Sigmoid colon (tissue), 7 donors: ENCODE measurements around the gene DKC1. TPM values are rescaled to one million over a fixed set of nuclear protein-coding genes. Genes with fewer than 3 reads are reported as not detected.

Source experiments
- DNase-seq: peaks from one replicate; pipeline ENCODE4 v3.0.0-alpha.2; 2019
- H3K27ac ChIP-seq, 4 donors: fragments of 200-600 bp; sonication (generic); one replicate each; pipeline ENCODE4 v1.5.1; 2016 to 2019; ENCODE audit warnings: mild to moderate bottlenecking in 1 of 4
- H3K27me3 ChIP-seq, 3 donors: fragments of 200-600 bp; sonication (generic); one replicate each; pipeline ENCODE4 v1.5.1; 2019; ENCODE audit warnings: mild to moderate bottlenecking in 1 of 3
- H3K36me3 ChIP-seq, 4 donors: fragments of 200-600 bp; sonication (generic); one replicate each; pipeline ENCODE4 v1.5.1; 2016 to 2019
- H3K4me1 ChIP-seq, 4 donors: fragments of 200-600 bp; sonication (generic); one replicate each; pipeline ENCODE4 v1.5.1; 2017 to 2019
- H3K4me3 ChIP-seq, 4 donors: fragments of 200-600 bp; sonication (generic); one replicate each; pipeline ENCODE4 v1.5.1; 2017 to 2019; ENCODE audit warnings: mild to moderate bottlenecking in 2 of 4, moderate library complexity in 1 of 4
- H3K9me3 ChIP-seq, 4 donors: fragments of 200-600 bp in 3 of 4; sonication (generic) in 3 of 4; one replicate each; pipeline versions ENCODE4 v1.5.1 to v1.6.1; 2013 to 2019
- EP300 ChIP-seq, 4 donors: sonication (generic); formaldehyde crosslinking; IDR thresholded peaks; one replicate each; pipeline ENCODE4 v1.6.1; 2017; ENCODE audit warnings: antibody characterized with exemption in 4 of 4
- POLR2A ChIP-seq, 2 donors: fragments of 450-650 bp; IDR thresholded peaks; one replicate each; pipeline ENCODE4 v1.6.1; 2016; ENCODE audit warnings: antibody characterized with exemption in 2 of 2, mild to moderate bottlenecking in 2 of 2, moderate library complexity in 2 of 2
- POLR2AphosphoS5 ChIP-seq, 4 donors: sonication (generic); formaldehyde crosslinking; IDR thresholded peaks; one replicate each; pipeline ENCODE4 v1.6.1; 2017; ENCODE audit warnings: antibody characterized with exemption in 4 of 4
- WGBS, 2 donors: extraction: QIAGEN DNeasy Blood & Tissue Kit; methylation state at CpG; one replicate each; pipeline ENCODE4 v1.1.7; 2013; 5-methylcytosine and 5-hydroxymethylcytosine counted together
- intact Hi-C: fragments of 100-400 bp; cut with DNase I; formaldehyde crosslinking; loops from one replicate; pipeline ENCODE4 v1.15.1; 2023
- polyA plus RNA-seq, 3 donors: library from polyadenylated mRNA; stranded (reverse); fragments of 200-250 nt; gene quantifications; one replicate each; pipeline ENCODE4 v1.2.3, GENCODE V29; 2013
- total RNA-seq, 4 donors: library from RNA; depleted of rRNA; stranded (reverse); fragments of >200 nt; gene quantifications; one replicate each; pipeline ENCODE4 v1.1.0, GENCODE V29; 2016
- TF ChIP-seq, protein P1 (sequence below), 4 experiments: fragments of 450-650 bp in 3 of 4; fragments of 200-600 bp in 1 of 4; IDR thresholded peaks; one replicate each; pipeline ENCODE4 v1.5.1; 2016 to 2019; ENCODE audit warnings: antibody characterized with exemption in 4 of 4, mild to moderate bottlenecking in 3 of 4, moderate library complexity in 2 of 4
- donor health status: healthy with polysubstance abuse.
- donor health status: Bipolar disorder and iron deficiency.
- donor health status: healthy.

Gene DKC1
- total and polyA plus RNA-seq, 7 donors: 18.2 to 47.5 (median 20.0) TPM

DNA sequence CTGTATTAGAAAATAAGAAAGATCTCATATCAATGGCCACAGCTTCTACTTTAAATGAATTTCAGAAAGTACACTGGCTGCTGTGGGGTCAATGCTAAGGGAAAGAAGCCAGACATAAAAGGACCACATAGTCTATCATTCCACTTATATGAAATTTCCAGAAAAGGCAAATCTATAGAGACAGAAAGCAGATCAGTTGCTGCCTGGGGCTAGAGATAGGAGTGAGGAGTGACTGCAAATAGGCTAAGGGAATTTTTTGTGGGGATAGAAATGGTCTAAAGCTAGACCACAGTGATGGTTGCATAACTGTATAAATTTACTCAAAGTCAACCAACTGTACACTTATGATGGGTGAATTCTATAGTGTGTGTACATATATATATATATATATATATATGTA, 20.1 kb upstream of the DKC1 start:
- H3K27me3 ChIP-seq: no peaks in the 10 kb centered on the region
- no peak overlapping the region for H3K27ac ChIP-seq
- H3K4me1 ChIP-seq: peaks cover 0 to 11% (median 6%) of the 10 kb centered on the region in 4 donors
- intact Hi-C loops: no loop called here
- H3K4me3 ChIP-seq: no peak overlapping the region
- DNase-seq: no peak
- no peaks in the 10 kb centered on the region for H3K36me3 ChIP-seq
- no peaks in the 10 kb centered on the region for H3K9me3 ChIP-seq
- TF ChIP-seq POLR2AphosphoS5 (IDR thresholded peaks at IDR 0.05): no peak
- TF ChIP-seq, protein P1, sequence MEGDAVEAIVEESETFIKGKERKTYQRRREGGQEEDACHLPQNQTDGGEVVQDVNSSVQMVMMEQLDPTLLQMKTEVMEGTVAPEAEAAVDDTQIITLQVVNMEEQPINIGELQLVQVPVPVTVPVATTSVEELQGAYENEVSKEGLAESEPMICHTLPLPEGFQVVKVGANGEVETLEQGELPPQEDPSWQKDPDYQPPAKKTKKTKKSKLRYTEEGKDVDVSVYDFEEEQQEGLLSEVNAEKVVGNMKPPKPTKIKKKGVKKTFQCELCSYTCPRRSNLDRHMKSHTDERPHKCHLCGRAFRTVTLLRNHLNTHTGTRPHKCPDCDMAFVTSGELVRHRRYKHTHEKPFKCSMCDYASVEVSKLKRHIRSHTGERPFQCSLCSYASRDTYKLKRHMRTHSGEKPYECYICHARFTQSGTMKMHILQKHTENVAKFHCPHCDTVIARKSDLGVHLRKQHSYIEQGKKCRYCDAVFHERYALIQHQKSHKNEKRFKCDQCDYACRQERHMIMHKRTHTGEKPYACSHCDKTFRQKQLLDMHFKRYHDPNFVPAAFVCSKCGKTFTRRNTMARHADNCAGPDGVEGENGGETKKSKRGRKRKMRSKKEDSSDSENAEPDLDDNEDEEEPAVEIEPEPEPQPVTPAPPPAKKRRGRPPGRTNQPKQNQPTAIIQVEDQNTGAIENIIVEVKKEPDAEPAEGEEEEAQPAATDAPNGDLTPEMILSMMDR (IDR thresholded peaks at IDR 0.05): no peak
- no peak for TF ChIP-seq POLR2A (IDR thresholded peaks at IDR 0.05)
- no peak for TF ChIP-seq EP300 (IDR thresholded peaks at IDR 0.05)

DNA sequence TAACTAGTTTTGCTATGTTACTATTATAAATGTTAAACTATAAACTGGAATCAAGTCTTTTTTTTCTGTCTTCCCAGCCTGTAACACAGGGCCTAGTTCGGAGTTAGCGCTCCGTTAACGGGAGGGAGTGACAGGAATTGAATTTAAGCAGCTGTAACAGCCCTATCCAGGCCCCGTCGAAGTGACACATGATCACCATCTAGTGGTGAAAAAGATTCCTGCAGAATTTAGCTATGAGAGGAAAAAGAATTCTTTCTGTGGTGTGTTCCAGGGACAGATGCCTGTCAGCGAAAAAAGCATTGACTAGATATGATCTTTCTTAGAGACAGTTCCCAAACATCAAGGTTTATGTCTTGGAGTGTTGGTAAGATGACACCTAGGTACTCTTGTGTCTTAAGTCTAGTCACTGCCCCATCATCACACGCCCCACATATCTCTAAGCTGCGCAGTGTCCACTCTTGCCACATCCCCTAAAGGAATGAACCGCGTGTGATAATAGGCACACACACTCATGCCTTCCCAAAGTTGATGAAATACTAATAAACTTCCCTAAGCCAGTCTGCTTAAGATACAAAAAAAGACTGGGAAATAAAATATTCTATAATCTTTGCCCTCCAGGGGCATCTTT, 13.8 kb upstream of the DKC1 start:
- DNase-seq: peak; percentile 71
- H3K36me3 ChIP-seq: no peaks in the 10 kb centered on the region
- intact Hi-C loops: no loop called here
- no peaks in the 10 kb centered on the region for H3K27me3 ChIP-seq
- H3K4me3 ChIP-seq: no peak overlapping the region
- H3K27ac ChIP-seq: peak overlapping the region; percentile 38 to 53 (median 46)
- TF ChIP-seq EP300 (IDR thresholded peaks at IDR 0.05) (no peak), POLR2A (IDR thresholded peaks at IDR 0.05) (no peak), POLR2AphosphoS5 (IDR thresholded peaks at IDR 0.05) (peak in 2 of 4 donors; percentile 25 to 29)
- TF ChIP-seq, protein P1 (IDR thresholded peaks at IDR 0.05): peak; percentile 27 to 65 (median 55)
- WGBS, 2 donors: 23 to 27% methylated on average over 11 of the region's 11 CpGs
- no peaks in the 10 kb centered on the region for H3K9me3 ChIP-seq
- H3K4me1 ChIP-seq: peaks cover 0 to 14% (median 0%) of the 10 kb centered on the region in 4 donors

DNA sequence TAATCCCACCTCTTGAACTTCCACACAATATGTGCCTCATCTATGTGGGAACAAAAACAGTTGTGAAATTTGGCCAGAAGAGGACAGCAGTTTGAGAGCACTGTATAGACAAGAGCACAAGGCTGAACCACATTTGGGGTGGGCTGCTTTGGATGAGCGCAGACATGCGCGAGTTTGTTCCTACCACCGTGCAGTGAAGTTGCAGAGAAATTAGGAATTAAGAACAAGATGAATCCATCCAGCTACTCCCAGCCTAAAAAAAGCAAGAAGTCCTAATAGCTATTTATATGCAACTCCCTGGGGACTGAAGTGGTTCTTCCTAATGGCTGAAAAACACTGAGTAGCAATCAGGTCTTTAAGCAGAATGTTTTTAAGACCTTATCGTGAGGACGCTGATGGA, 12.8 kb upstream of the DKC1 start:
- peak overlapping the region in 3 of 4 donors; percentile 63 to 76 (median 71) for H3K27ac ChIP-seq
- DNase-seq: no peak
- peak overlapping the region in 3 of 4 donors; percentile 50 to 57 (median 56) for H3K4me3 ChIP-seq
- H3K9me3 ChIP-seq: no peaks in the 10 kb centered on the region
- no peaks in the 10 kb centered on the region for H3K27me3 ChIP-seq
- peaks cover 0 to 14% (median 0%) of the 10 kb centered on the region in 4 donors for H3K4me1 ChIP-seq
- WGBS, 2 donors: 25 to 39% methylated on average over 6 of the region's 6 CpGs
- H3K36me3 ChIP-seq: no peaks in the 10 kb centered on the region
- TF ChIP-seq, protein P1 (IDR thresholded peaks at IDR 0.05): no peak
- TF ChIP-seq POLR2A (IDR thresholded peaks at IDR 0.05): no peak
- TF ChIP-seq POLR2AphosphoS5 (IDR thresholded peaks at IDR 0.05): no peak
- TF ChIP-seq EP300 (IDR thresholded peaks at IDR 0.05): no peak
- intact Hi-C loops: no loop called here

DNA sequence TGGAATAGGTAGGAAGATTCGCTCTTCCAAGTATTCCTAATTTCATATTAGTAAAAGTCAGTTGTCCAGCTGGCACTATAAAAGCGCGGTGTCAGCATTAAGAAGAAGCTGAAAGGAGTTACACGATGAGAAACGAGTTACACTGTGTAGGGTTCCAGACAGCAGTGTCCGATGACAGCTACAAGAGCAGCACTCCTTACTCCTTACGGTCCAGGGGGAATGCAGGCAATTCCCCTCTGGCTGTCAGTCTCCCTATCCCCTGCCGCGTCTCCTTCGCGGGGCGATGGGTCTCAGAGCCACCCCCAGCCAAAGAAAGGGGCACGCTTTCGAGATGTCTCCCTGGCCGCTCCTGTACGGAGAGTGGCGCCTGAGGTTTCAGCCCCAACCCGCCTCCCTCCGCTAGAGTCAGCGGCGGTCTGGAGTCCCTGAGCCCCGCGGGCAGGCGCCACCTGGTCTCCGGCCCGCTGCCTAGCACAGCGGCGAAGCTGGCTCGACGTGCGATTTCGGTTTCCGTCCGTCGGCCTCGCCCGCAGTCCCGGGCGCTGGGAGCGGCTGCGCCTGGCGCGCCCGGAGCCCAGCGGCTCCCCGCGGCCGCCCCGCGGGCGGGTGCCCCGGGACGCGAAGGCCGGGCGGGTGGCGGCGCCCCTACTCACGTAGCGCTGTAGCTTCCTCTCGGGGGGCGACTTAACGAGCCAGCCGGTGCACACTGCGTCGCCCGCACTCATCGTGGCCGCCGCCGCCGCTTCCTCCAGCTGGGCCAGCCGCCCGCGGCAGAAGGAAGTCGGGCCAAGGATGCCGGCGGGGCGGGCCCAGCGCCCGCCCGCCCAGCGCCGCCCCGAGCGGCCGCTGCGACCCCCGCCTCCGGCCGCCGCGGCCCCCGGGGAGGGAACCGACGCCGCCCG, 12.1 kb upstream of the DKC1 start, which contains the start of gene GAB3:
Gene GAB3, minus strand, starts transcription at position 777 of the 902 bp plus-strand sequence. Its CDS starts 52 bp downstream, at position 725.
- no peaks in the 10 kb centered on the region for H3K27me3 ChIP-seq
- peak within 1 kb of the TSS; percentile 63 to 76 (median 72) for H3K27ac ChIP-seq
- peaks cover 0 to 14% (median 0%) of the 10 kb centered on the region in 4 donors for H3K4me1 ChIP-seq
- TF ChIP-seq EP300 (IDR thresholded peaks at IDR 0.05): no peak
- no peak for TF ChIP-seq POLR2A (IDR thresholded peaks at IDR 0.05)
- TF ChIP-seq POLR2AphosphoS5 (IDR thresholded peaks at IDR 0.05): peak in 1 of 4 donors; percentile 21
- TF ChIP-seq, protein P1 (IDR thresholded peaks at IDR 0.05): no peak
- no peaks in the 10 kb centered on the region for H3K36me3 ChIP-seq
- H3K9me3 ChIP-seq: no peaks in the 10 kb centered on the region
- no peak for DNase-seq
- intact Hi-C loops: no loop called here
- peak within 1 kb of the TSS; percentile 27 to 57 (median 53) for H3K4me3 ChIP-seq
- 1% methylated on average over 98 of the region's 98 CpGs for WGBS, 2 donors
